H9 (cell line): Measurements from ENCODE around the gene NECAB2. TPM values are rescaled to one million over a fixed set of nuclear protein-coding genes. Genes with fewer than 3 reads are reported as not detected.

Source experiments
- DNase-seq: peaks from one replicate; pipeline ENCODE4 v3.0.0-alpha.2; 2017
- H2AFZ ChIP-seq: one replicate; pipeline ENCODE4 v1.6.1; 2013; ENCODE audit warnings: mild to moderate bottlenecking, low read length, control low read depth, moderate library complexity
- H2AK5ac ChIP-seq: 2 replicates; pipeline ENCODE4 v1.6.1; 2013; ENCODE audit warnings: low read length, control low read depth, mixed read lengths; ENCODE audit not compliant: insufficient read length
- H2BK120ac ChIP-seq: one replicate; pipeline ENCODE4 v1.6.1; 2013; ENCODE audit warnings: low read depth, mild to moderate bottlenecking, low read length, control low read depth, inconsistent platforms; ENCODE audit not compliant: poor library complexity, severe bottlenecking
- H2BK12ac ChIP-seq: 2 replicates; pipeline ENCODE4 v1.6.1; 2013; ENCODE audit warnings: low read length, control low read depth, mixed read lengths, low read depth; ENCODE audit not compliant: insufficient read length
- H2BK15ac ChIP-seq: 2 replicates; pipeline ENCODE4 v1.6.1; 2013; ENCODE audit warnings: low read depth, low read length, control low read depth
- H2BK20ac ChIP-seq: one replicate; pipeline ENCODE4 v1.6.1; 2013; ENCODE audit warnings: low read depth, mild to moderate bottlenecking, low read length, control low read depth, inconsistent platforms; ENCODE audit not compliant: poor library complexity, severe bottlenecking
- H2BK5ac ChIP-seq: 2 replicates; pipeline ENCODE4 v1.6.1; 2013; ENCODE audit warnings: low read length, control low read depth, mixed read lengths; ENCODE audit not compliant: insufficient read length
- H3K14ac ChIP-seq: 2 replicates; pipeline ENCODE4 v1.6.1; 2013; ENCODE audit warnings: low read length, control low read depth; ENCODE audit not compliant: insufficient read depth
- H3K18ac ChIP-seq: 2 replicates; pipeline ENCODE4 v1.6.1; 2013; ENCODE audit warnings: low read depth, mild to moderate bottlenecking, mixed read lengths, low read length, control low read depth; ENCODE audit not compliant: insufficient read length
- H3K23ac ChIP-seq: 2 replicates; pipeline ENCODE4 v1.6.1; 2013; ENCODE audit warnings: low read length, control low read depth, mixed read lengths, low read depth; ENCODE audit not compliant: insufficient read length
- H3K23me2 ChIP-seq: 2 replicates; pipeline ENCODE4 v1.6.1; 2013; ENCODE audit warnings: low read depth, mild to moderate bottlenecking, mixed read lengths, low read length, control low read depth; ENCODE audit not compliant: insufficient read length, poor library complexity, severe bottlenecking
- H3K27ac ChIP-seq: 2 replicates; pipeline ENCODE4 v1.5.1; 2013; ENCODE audit warnings: low read length, control low read depth, mixed read lengths, low read depth; ENCODE audit not compliant: insufficient read length
- H3K27me3 ChIP-seq: 2 replicates; pipeline ENCODE4 v1.6.1; 2013; ENCODE audit warnings: low read length, control low read depth, inconsistent platforms; ENCODE audit not compliant: insufficient read depth
- H3K4ac ChIP-seq: 2 replicates; pipeline ENCODE4 v1.6.1; 2013; ENCODE audit warnings: low read depth, mild to moderate bottlenecking, control low read depth, inconsistent platforms, low read length, moderate library complexity
- H3K4me1 ChIP-seq: 2 replicates; pipeline ENCODE4 v1.6.1; 2013; ENCODE audit warnings: low read length, control low read depth, inconsistent platforms; ENCODE audit not compliant: insufficient read depth
- H3K4me2 ChIP-seq: 2 replicates; pipeline ENCODE4 v1.6.1; 2013; ENCODE audit warnings: low read length, control low read depth, mixed read lengths; ENCODE audit not compliant: insufficient read length, insufficient read depth
- H3K56ac ChIP-seq: 2 replicates; pipeline ENCODE4 v1.6.1; 2013; ENCODE audit warnings: low read depth, mild to moderate bottlenecking, mixed read lengths, low read length, control low read depth; ENCODE audit not compliant: insufficient read length
- H3K79me1 ChIP-seq: 2 replicates; pipeline ENCODE4 v1.6.1; 2013; ENCODE audit warnings: low read depth, mild to moderate bottlenecking, moderate library complexity, low read length, control low read depth, inconsistent platforms; ENCODE audit not compliant: insufficient read depth, poor library complexity, severe bottlenecking
- H3K79me2 ChIP-seq: 2 replicates; pipeline ENCODE4 v1.6.1; 2013; ENCODE audit warnings: low read length, control low read depth, inconsistent platforms; ENCODE audit not compliant: insufficient read depth
- H3K9ac ChIP-seq: 2 replicates; pipeline ENCODE4 v1.6.1; 2013; ENCODE audit warnings: low read length, control low read depth, mixed read lengths; ENCODE audit not compliant: insufficient read length; ENCODE audit errors: extremely low read depth
- H3K9me3 ChIP-seq: one replicate; pipeline ENCODE4 v1.6.1; 2013; ENCODE audit warnings: low read depth, low read length, inconsistent platforms; ENCODE audit not compliant: control insufficient read depth
- H3T11ph ChIP-seq: one replicate; pipeline ENCODE4 v1.6.1; 2013; ENCODE audit warnings: mild to moderate bottlenecking, low read length, control low read depth, inconsistent platforms
- H4K20me1 ChIP-seq: one replicate; pipeline ENCODE4 v1.6.1; 2013; ENCODE audit not compliant: control insufficient read depth, insufficient read length, insufficient read depth
- H4K5ac ChIP-seq: 2 replicates; pipeline ENCODE4 v1.6.1; 2013; ENCODE audit warnings: low read depth, mild to moderate bottlenecking, mixed read lengths, low read length, control low read depth; ENCODE audit not compliant: insufficient read length
- H4K8ac ChIP-seq: replicated peaks from 2 replicates; pipeline ENCODE4 v1.6.1; 2013; ENCODE audit warnings: low read length, control low read depth, mixed read lengths, low read depth; ENCODE audit not compliant: insufficient read length
- H4K91ac ChIP-seq: 2 replicates; pipeline ENCODE4 v1.6.1; 2013; ENCODE audit warnings: low read depth, mild to moderate bottlenecking, moderate library complexity, mixed read lengths, low read length, control low read depth; ENCODE audit not compliant: insufficient read length
- H3K27ac Mint-ChIP-seq, 3 experiments: 2 replicates in 2 of 3; 3 replicates in 1 of 3; pipeline ENCODE4 v1.8.0; 2020 to 2021; ENCODE audit warnings: mixed read lengths in 3 of 3, mild to moderate bottlenecking in 1 of 3, moderate library complexity in 1 of 3
- H3K27me3 Mint-ChIP-seq: 2 replicates; pipeline ENCODE4 v1.8.0; 2021; ENCODE audit warnings: low read depth, mild to moderate bottlenecking, moderate library complexity, mixed read lengths
- H3K36me3 Mint-ChIP-seq, 3 experiments: 2 replicates in 2 of 3; 3 replicates in 1 of 3; pipeline ENCODE4 v1.8.0; 2020 to 2021; ENCODE audit warnings: low read depth in 3 of 3, mixed read lengths in 3 of 3; ENCODE audit not compliant: insufficient read depth in 1 of 3
- H3K4me1 Mint-ChIP-seq, 2 experiments: 2 replicates each; pipeline ENCODE4 v1.8.0; 2020; ENCODE audit warnings: mixed read lengths in 2 of 2
- H3K4me3 Mint-ChIP-seq, 2 experiments: 2 replicates in 1 of 2; 3 replicates in 1 of 2; pipeline ENCODE4 v1.8.0; 2020 to 2021; ENCODE audit warnings: mild to moderate bottlenecking in 2 of 2, mixed read lengths in 2 of 2, moderate library complexity in 1 of 2
- H3K9me3 Mint-ChIP-seq, 2 experiments: 2 replicates in 1 of 2; 3 replicates in 1 of 2; pipeline ENCODE4 v1.8.0; 2020; ENCODE audit warnings: mild to moderate bottlenecking in 2 of 2, mixed read lengths in 2 of 2, moderate library complexity in 1 of 2
- WGBS: extraction: QIAGEN DNeasy Blood & Tissue Kit; methylation state at CpG from one replicate; pipeline ENCODE4 v1.1.7; 2013; ENCODE audit warnings: missing lambda C conversion rate, low lambda C conversion rate, mixed read lengths; ENCODE audit not compliant: insufficient read length; ENCODE audit errors: extremely low coverage; 5-methylcytosine and 5-hydroxymethylcytosine counted together
- total RNA-seq: library from RNA; stranded (reverse); gene quantifications from 2 replicates; pipeline ENCODE4 v1.2.1, GENCODE V29; 2021
- TF ChIP-seq, protein P1 (sequence below): fragments of 200-600 bp; sonication (generic); conservative IDR thresholded peaks from 3 replicates; pipeline ENCODE4 v1.8.0; 2021; ENCODE audit warnings: antibody characterized with exemption, mild to moderate bottlenecking

The NECAB2 gene
- total RNA-seq, 1 experiment from 2014 or later = 12.6 TPM

DNA sequence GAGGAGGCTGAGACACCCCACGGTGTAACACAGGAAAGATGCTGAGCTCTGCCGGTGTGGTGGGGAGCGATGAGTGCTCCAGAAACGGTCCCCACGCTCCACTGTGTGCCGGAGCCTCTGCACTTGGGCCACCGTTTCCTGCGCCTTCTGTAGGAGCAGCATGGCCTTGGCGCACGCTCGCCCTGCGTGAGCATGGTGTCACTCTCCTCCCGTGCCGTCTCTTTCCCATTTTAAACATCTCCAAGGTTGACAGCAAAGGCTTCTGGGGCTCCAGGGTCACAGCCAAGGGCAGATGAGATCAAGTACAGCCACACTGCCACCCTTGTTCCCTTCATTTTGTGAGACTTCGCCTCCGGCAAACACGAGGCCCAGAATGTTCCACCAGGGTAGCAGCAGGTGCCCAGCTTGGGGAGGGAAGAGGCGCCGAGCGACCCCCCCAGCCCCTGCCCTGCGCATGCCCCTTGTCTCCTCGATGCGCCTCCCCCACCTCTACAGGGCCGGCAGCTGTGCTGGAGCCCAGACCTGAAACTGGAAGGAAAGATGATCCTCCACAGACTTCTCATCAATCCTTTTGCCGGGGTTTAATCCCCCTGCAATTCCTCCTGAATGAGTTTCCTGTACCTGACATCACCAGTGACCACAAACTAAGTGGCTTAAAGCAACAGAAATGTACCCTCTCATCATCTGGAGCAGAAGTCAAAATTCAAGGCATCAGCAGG lies 34.9 kb upstream of the NECAB2 start:
- H2BK12ac ChIP-seq = no peak overlapping the region
- no peak overlapping the region for H4K5ac ChIP-seq
- Mint-ChIP-seq H3K4me1 (no peaks in the 10 kb centered on the region), H3K27me3 (peaks cover 7% of the 10 kb centered on the region), H3K4me3 (no peak overlapping the region), H3K9me3 (no peaks in the 10 kb centered on the region), H3K36me3 (peaks cover 0 to 5% (median 3%) of the 10 kb centered on the region in 3 experiments; a peak in 4 of 7 replicates), H3K27ac (no peak overlapping the region; a peak in 1 of 7 replicates)
- H2AK5ac ChIP-seq = no peak overlapping the region
- H2BK20ac ChIP-seq = no peak overlapping the region
- H3K23me2 ChIP-seq = no peaks in the 10 kb centered on the region
- no peak overlapping the region for H3K4ac ChIP-seq
- H3K9ac ChIP-seq = no peak overlapping the region
- H3K27me3 ChIP-seq = no peaks in the 10 kb centered on the region
- H3K27ac ChIP-seq = no peak overlapping the region
- no peaks in the 10 kb centered on the region for H3K79me1 ChIP-seq
- no peak overlapping the region for H3K23ac ChIP-seq
- H3K9me3 ChIP-seq = no peaks in the 10 kb centered on the region
- WGBS = no CpG with 5 or more reads among the region's 25 CpGs
- no peaks in the 10 kb centered on the region for H4K20me1 ChIP-seq
- no peak overlapping the region for H4K91ac ChIP-seq
- no peak overlapping the region for H4K8ac ChIP-seq
- TF ChIP-seq, protein P1, sequence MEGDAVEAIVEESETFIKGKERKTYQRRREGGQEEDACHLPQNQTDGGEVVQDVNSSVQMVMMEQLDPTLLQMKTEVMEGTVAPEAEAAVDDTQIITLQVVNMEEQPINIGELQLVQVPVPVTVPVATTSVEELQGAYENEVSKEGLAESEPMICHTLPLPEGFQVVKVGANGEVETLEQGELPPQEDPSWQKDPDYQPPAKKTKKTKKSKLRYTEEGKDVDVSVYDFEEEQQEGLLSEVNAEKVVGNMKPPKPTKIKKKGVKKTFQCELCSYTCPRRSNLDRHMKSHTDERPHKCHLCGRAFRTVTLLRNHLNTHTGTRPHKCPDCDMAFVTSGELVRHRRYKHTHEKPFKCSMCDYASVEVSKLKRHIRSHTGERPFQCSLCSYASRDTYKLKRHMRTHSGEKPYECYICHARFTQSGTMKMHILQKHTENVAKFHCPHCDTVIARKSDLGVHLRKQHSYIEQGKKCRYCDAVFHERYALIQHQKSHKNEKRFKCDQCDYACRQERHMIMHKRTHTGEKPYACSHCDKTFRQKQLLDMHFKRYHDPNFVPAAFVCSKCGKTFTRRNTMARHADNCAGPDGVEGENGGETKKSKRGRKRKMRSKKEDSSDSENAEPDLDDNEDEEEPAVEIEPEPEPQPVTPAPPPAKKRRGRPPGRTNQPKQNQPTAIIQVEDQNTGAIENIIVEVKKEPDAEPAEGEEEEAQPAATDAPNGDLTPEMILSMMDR = no peak
- H3K4me2 ChIP-seq = no peak overlapping the region
- H3K14ac ChIP-seq = no peak overlapping the region; the same call in 1 of the 2 replicates
- H3K56ac ChIP-seq = no peak overlapping the region
- H3K18ac ChIP-seq = no peak overlapping the region
- no peak overlapping the region for H2BK5ac ChIP-seq
- no peak for DNase-seq
- H2AFZ ChIP-seq = no peak overlapping the region
- no peaks in the 10 kb centered on the region for H3K79me2 ChIP-seq
- H2BK120ac ChIP-seq = no peak overlapping the region
- H3K4me1 ChIP-seq = no peaks in the 10 kb centered on the region
- H3T11ph ChIP-seq = no peak overlapping the region
- H2BK15ac ChIP-seq = no peak overlapping the region
